Mesenteric fat pad (tissue), 1 donor: ENCODE data around the gene UGT2A2. TPM values are rescaled to one million over a fixed set of nuclear protein-coding genes. Genes with fewer than 3 reads are reported as not detected.

Source experiments
- DNase-seq: peaks from one replicate; pipeline ENCODE4 v3.0.0-alpha.2; 2020; ENCODE audit warnings: low spot score
- total RNA-seq: library from RNA; stranded (reverse); fragmentation: NEBNext Ultra II Directional; extraction: Animal tissue kit (Norgen Biotek cat#: 25700); gene quantifications from one replicate; pipeline ENCODE4 v1.2.1, GENCODE V29; 2021
- donor health status: DM: yes; HTN: yes; CAD: no.

UGT2A2 gene
- total RNA-seq, 1 donor from 2014 or later = not detected

DNA sequence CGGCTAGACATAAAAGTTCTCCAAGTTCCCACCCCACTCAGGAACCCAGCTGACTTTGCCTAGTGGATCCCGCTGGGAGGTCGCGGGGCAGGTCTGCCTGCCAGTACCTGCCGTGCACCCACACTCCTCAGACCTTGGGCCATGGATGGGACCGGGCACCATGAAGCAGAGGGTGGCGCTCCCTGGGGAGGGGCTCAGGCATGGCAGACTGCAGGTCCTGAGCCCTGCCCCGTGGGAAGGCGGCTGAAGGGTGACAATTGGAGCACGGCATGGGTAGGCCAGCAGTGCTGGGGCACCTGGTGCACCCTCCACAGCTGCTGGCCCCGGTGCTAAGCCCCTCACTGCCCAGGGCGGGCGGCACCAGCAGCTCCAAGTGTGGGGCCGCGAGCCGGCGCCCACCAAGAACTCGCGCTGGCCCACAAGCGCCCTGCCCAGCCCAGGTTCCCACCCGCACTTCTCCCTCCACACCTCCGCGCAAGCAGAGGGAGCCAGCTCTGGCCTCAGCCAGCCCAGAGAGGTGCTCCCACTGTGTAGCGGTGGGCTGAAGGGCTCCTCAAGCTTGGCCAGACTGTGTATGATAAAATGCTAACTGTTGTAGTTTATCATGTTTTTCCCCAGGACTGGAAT, 63.1 kb downstream of the UGT2A2 start:
- no peak for DNase-seq

DNA sequence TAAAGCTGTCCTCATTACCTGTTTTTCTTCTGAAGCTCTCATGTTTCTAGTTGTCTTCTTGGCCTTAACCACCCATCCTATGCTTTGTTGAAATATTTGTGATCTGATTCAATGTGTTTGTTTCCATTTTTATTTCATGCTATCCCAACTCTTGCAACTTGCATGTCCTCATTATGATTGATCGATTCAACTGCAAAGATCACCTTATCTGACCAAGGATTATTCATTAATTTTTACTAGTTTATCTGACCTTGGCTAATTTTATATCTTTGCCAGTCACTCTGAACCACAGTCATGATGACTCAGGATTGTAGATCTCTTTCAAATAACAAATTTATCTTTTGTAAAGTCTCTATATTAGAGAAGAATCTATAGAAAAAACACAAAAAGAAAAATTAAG, 70.7 kb downstream of the UGT2A2 start:
- DNase-seq = no peak

- no peak for DNase-seq
Measured at GRCh38 chr4:69563424-69563823, 76.0 kb downstream of the UGT2A2 start.

DNA sequence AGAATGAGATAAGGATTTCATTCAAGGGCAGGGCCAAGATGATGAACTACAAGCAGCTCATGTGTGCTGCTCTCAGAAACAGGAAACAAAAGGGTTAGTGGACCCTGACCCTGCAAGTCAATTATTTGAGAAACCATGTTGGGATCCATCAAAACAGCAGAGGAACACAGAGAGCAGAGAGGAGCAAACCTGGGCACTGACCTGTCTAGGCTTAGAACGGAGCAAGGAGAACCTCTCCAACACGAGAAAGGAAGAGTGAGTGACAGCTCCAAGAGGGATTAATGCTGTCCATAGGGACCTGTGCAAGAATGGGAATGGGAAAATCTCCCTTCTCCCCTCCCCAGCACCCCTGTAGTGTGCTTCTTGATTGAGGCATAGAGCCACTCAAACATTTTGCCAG, 89.8 kb downstream of the UGT2A2 start:
- no peak for DNase-seq

GRCh38 chr4:69546134-69546765, 93.2 kb downstream of the UGT2A2 start:
- DNase-seq = no peak

Other genes starting within 250 kb of the UGT2A2 start
- gene UGT2B4, start 143.7 kb downstream of the UGT2A2 start, total RNA-seq = not detected
- not detected for gene UGT2A1, start 13.6 kb upstream of the UGT2A2 start, total RNA-seq
- 5.4 TPM for gene SULT1B1, start 121.0 kb upstream of the UGT2A2 start, total RNA-seq
- gene SULT1E1, start 220.5 kb upstream of the UGT2A2 start, total RNA-seq = not detected